Activated CD4-positive, CD25-positive, alpha-beta regulatory T cell treated with anti-CD3 and anti-CD28 coated beads, Interleukin-2, amount 50 U/mL, for 72 hours (primary cell): ENCODE results near the gene GUCY2C.
A peak's percentile ranks its signal among the peaks of the same experiment; 100 is the strongest.
"Not testable (repeated sequence)": the region's sequence is repeated elsewhere in the genome, so short reads cannot be mapped to it uniquely, and the experiment has no call there.

ENCODE experiments used
- DNase-seq: peaks from one replicate; pipeline ENCODE4 v3.0.0; 2021

The GUCY2C gene

GRCh38 chr12:14696265-14696741, at the start of gene GUCY2C:
GUCY2C (minus strand) TSS chr12:14696599; CDS start chr12:14696448, 151 bp downstream.
- no peak for DNase-seq

GRCh38 chr12:14743061-14743460, 46.7 kb upstream of the GUCY2C start:
- no peak for DNase-seq

GRCh38 chr12:14741942-14742341, 45.5 kb upstream of the GUCY2C start:
- DNase-seq: no peak

GRCh38 chr12:14741153-14741552, 44.8 kb upstream of the GUCY2C start:
- no peak for DNase-seq

- DNase-seq: not testable (repeated sequence)
Observed at GRCh38 chr12:14736441-14736840, 40.0 kb upstream of the GUCY2C start.

GRCh38 chr12:14731821-14732220, 35.4 kb upstream of the GUCY2C start:
- no peak for DNase-seq

GRCh38 chr12:14729586-14729985, 33.2 kb upstream of the GUCY2C start:
- no peak for DNase-seq

GRCh38 chr12:14723763-14724162, 27.4 kb upstream of the GUCY2C start:
- DNase-seq: peak; percentile 40

GRCh38 chr12:14716848-14717444, 20.5 kb upstream of the GUCY2C start:
- DNase-seq: peak; percentile 31

- DNase-seq: no peak
Observed at GRCh38 chr12:14714437-14714836, 18.0 kb upstream of the GUCY2C start.

- DNase-seq: no peak
Observed at GRCh38 chr12:14710632-14711320, 14.4 kb upstream of the GUCY2C start.

- DNase-seq: no peak
Observed at GRCh38 chr12:14701809-14702568, 5.6 kb upstream of the GUCY2C start.

- DNase-seq: no peak
Observed at GRCh38 chr12:14700935-14701334, 4.5 kb upstream of the GUCY2C start.

GRCh38 chr12:14699923-14700322, 3.5 kb upstream of the GUCY2C start:
- no peak for DNase-seq

- DNase-seq: no peak
Observed at GRCh38 chr12:14698555-14698954, 2.2 kb upstream of the GUCY2C start.

- no peak for DNase-seq
Observed at GRCh38 chr12:14695715-14696141, 671 bp downstream of the GUCY2C start.

- no peak for DNase-seq
Observed at GRCh38 chr12:14694970-14695369, 1.4 kb downstream of the GUCY2C start.

GRCh38 chr12:14694145-14694714, 2.2 kb downstream of the GUCY2C start:
- no peak for DNase-seq

GRCh38 chr12:14693116-14693515, 3.3 kb downstream of the GUCY2C start:
- DNase-seq: no peak

- DNase-seq: no peak
Observed at GRCh38 chr12:14691560-14691959, 4.8 kb downstream of the GUCY2C start.

GRCh38 chr12:14689996-14690395, 6.4 kb downstream of the GUCY2C start:
- no peak for DNase-seq

- no peak for DNase-seq
Observed at GRCh38 chr12:14689144-14689543, 7.3 kb downstream of the GUCY2C start.

- DNase-seq: not testable (repeated sequence)
Observed at GRCh38 chr12:14682231-14682630, 14.2 kb downstream of the GUCY2C start.
